Measurements from ENCODE around the gene SHC1. TPM values are rescaled to one million over a fixed set of nuclear protein-coding genes. Genes with fewer than 3 reads are reported as not detected.
A peak's percentile ranks its signal among the peaks of the same experiment; 100 is the strongest.

SHC1 gene
- polyA plus RNA-seq, 3 donors: 49.1 to 197 (median 110) TPM

DNA sequence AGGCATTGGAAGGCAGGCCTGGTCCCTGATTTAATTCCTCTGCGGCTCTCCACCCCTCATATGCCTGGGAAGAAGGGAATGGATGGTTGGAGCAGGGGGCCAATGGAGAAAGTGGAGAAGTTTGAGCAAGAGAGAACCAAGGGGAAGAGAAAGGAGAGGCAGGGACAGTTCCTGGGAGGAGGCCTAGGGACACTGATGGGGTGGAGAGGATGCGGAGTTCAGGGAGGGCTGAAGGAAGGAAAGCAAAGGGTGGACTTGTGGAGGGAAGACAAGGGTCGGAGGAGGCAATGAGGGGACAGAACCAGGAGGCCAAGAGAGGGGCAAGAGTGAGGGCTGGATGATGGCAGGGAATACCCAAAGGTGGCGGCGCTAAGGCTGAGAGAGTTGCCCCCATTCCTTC, 39.2 kb upstream of the SHC1 start:
- H3K27ac ChIP-seq (ENCODE audit: low read depth, low read length): no peak overlapping the region
- 76 to 93% (median 83%) methylated on average over 5 of the region's 5 CpGs for WGBS, 3 donors

DNA sequence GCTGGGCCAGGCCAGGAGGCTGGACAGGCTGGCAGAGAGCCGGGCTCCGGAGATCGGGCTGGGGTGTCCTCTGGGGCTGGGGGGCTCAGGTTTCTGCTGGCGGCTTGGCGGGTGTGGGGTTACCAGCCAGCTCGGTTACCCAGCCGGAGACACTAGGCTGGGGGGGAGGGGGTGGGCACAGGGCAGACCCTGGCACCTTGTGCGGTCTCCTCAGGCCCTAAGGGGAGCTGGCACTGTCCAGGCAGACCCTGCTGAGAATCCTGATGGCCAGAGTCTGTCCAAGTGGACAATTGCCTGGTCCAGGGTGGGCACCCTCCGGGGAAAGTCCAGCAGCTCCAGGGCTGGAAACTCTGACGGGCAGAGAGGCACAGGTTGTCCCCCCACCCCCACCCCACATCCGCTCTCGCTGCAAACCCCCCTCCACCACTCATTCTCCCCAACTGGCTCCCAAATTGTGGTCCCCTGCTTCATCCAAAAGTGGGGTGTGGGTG, 38.7 kb upstream of the SHC1 start:
- WGBS, 3 donors: 72 to 82% (median 81%) methylated on average over 11 to 12 of the region's 12 CpGs
- no peak overlapping the region for H3K27ac ChIP-seq (ENCODE audit: low read depth, low read length)

- WGBS, 3 donors: 37 to 60% (median 38%) methylated on average over 14 to 16 of the region's 16 CpGs
- peak overlapping the region; percentile 16 for H3K27ac ChIP-seq (ENCODE audit: low read depth, low read length)
Measured at GRCh38 chr1:155008015-155008941, 37.7 kb upstream of the SHC1 start.

GRCh38 chr1:155007251-155007828, 36.8 kb upstream of the SHC1 start:
- 22 to 58% (median 45%) methylated on average over 6 of the region's 6 CpGs for WGBS, 3 donors
- peak overlapping the region; percentile 16 for H3K27ac ChIP-seq (ENCODE audit: low read depth, low read length)

DNA sequence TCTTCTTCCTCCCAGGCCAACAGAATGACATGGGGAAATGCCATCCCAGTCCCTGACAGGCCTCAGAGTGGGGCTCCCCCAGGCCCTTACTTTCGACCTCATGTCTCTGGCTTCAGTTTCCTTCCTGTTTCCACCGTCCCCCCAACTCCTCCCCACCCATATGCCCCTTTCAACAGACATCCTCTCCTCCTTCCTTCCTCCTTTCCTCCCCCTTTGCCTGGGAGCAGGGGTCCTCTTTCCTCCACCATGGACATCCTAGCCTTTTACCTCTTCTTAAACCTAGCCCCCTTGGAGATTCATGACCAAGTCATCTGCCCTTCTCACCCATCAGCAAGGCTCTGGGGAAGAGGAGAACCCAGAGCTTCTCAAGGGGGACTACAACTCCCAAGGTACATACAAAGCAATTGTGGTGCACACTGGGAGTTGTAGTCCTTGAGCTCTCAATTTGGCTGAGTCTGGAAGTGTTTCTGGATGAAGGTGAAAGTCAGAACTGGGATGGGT, 36.1 kb upstream of the SHC1 start:
- 16 to 61% (median 22%) methylated on average over 2 of the region's 2 CpGs for WGBS, 3 donors
- H3K27ac ChIP-seq (ENCODE audit: low read depth, low read length): peak overlapping the region; percentile 9

DNA sequence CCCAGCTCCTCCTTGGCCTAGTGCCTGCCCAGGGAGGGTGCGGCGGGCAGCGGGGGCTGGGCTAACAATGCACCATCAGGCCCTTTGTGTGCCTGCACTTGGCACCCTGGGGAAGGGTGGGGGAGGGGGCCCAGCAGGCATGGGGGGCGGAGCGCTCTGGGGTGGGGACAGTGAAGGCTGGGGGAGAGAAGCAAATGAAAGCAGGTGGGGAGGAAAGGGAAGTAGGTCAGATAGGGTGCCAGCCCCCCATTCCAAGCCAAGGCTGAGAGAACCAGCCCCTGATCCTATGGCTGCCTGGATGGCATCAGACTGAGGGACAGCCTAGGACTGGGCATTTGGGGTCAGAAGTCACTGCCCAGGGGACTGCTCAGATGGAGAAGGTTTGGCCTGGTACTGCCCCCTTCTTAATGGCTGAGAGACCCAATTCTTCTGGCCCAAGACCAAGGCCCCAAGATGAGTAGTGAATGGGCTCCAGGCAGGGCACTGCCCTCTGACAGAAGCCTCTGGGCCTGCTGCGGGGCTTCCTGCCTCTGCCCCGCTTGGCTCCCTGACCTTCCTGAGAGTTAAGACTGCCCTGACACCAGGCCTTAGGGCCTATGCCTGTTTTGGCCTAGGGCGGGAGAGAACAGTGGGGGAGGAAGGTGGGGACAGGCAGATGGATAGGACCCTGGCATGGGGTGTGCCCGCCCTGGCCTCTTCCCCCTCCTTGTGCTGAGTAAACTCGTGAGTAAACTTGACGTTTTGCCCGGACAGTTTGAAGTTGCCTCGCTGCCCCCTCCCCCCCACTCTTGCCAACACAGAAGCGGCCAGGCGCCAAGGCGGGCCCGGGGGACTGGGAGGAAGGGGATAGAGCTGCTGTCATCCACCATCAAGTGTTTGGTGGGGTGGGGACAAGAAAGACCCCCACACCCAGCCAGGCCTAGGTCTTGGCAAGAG, 34.8 kb upstream of the SHC1 start:
- H3K27ac ChIP-seq (ENCODE audit: low read depth, low read length): peak overlapping the region; percentile 48
- WGBS, 3 donors: 11 to 38% (median 38%) methylated on average over 16 to 17 of the region's 17 CpGs

GRCh38 chr1:155004352-155005075, 34.0 kb upstream of the SHC1 start:
- peak overlapping the region; percentile 81 for H3K27ac ChIP-seq (ENCODE audit: low read depth, low read length)
- WGBS, 3 donors: 23 to 41% (median 28%) methylated on average over 5 of the region's 5 CpGs

DNA sequence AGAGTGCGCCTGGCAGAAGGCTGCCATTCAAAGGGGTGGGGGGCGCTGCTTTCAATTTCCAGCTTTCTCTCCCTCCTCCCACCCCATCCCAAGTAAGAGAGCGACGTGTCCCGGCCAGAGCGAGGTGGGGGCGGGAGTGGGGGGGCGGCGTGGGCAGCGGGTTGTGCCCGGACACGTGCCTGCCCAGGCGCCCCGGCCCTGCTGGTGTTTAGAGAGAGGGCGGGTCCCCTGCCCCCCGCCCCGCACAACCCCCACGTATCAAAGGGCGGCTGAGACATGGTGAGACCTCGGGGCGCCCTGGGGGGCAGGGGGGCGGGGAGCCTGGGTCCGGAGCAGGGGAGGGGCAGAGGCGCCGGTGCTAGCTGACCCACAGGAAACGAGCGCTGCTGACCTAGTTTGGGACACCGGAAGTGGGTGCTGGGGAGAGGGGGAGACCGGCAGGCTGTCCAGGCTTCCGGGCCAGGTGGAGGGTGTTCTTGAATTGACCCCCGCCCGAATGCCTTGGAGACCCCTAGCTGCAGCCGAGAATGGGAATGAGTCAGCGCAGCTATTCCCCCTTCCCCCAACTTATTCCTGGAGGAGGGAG, 33.3 kb upstream of the SHC1 start:
- peak overlapping the region; percentile 81 for H3K27ac ChIP-seq (ENCODE audit: low read depth, low read length)
- 1 to 2% (median 2%) methylated on average over 29 to 34 of the region's 34 CpGs for WGBS, 3 donors

DNA sequence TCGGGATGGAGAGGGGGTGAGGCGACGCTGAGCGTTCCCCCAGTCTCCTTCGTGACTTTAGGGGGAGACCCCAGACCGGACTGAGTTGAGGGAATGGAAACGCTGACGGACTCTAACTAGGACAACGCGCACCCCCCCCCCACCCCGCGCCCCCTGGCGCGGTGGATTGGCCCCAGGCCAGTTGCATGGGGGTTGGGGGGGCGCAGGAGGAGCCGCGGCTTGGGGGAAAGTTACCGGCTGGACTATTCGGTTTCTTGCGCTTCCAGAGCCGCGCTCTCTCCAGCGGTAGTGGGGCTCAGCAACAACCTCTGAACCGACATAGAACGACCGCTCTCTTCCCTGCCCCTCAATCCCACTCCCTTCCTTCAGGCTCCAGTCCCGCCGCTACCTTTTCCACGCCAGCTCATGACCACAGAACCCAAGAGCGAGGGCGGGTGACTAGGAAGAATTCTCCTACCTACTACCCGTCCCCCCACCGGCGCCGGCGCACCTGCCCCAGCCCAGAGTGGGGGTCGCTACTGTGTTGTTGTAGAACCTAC, 32.7 kb upstream of the SHC1 start:
- peak overlapping the region; percentile 81 for H3K27ac ChIP-seq (ENCODE audit: low read depth, low read length)
- WGBS, 3 donors: 0 to 1% (median 0%) methylated on average over 37 of the region's 37 CpGs

- H3K27ac ChIP-seq (ENCODE audit: low read depth, low read length): peak within 1 kb of the TSS; percentile 81
- WGBS, 3 donors: 0 to 1% (median 0%) methylated on average over 24 to 34 of the region's 35 CpGs
Measured at GRCh38 chr1:155002464-155003226, 32.1 kb upstream of the SHC1 start, which contains the start of gene ZBTB7B. TSS of gene ZBTB7B (plus strand) at chr1:155002802. CDS start at chr1:155014661, 11,859 bp downstream.

DNA sequence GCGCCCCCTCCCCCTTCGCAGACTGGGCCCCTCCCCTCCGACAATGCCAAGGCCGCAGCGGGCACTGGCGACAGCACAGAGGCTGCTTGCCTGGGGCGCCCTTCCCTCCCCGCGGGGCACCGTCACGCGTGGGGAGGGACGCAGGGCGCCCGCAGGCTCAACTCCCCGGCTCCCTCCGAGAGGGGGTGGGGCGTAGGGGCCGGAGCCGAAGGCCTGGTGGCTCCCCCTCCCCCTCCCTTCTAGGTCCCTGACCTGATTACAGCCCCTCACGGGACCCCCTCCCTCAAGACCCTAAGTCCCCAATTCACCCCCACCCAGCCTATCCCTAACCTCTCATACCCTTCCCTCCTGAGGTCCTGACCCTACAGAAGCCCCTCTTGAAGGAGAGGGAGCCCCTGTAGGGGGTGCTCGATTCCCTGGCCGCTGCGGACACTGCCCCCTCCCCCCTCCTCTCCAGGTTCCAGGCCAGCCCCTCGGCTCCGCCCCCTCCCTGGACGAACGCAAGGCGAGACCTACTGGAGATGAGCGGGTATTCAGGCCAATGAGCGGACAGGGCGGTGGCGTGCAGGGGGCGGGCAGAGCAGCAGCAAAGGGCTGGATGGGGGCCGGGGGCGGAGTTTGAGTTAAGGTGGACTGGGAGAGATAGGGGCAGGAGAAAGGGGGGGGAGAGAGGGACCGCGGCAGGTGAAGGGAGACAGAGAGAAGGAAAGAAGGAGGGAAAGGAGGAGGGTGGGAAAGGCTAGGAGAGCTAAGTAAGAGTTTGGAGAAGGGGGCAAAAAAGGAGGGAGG, 31.3 kb upstream of the SHC1 start:
- WGBS, 3 donors: 1 to 2% (median 1%) methylated on average over 29 to 38 of the region's 38 CpGs
- H3K27ac ChIP-seq (ENCODE audit: low read depth, low read length): peak overlapping the region; percentile 53

- peak overlapping the region; percentile 53 for H3K27ac ChIP-seq (ENCODE audit: low read depth, low read length)
Measured at GRCh38 chr1:155001425-155001674, 30.8 kb upstream of the SHC1 start.

DNA sequence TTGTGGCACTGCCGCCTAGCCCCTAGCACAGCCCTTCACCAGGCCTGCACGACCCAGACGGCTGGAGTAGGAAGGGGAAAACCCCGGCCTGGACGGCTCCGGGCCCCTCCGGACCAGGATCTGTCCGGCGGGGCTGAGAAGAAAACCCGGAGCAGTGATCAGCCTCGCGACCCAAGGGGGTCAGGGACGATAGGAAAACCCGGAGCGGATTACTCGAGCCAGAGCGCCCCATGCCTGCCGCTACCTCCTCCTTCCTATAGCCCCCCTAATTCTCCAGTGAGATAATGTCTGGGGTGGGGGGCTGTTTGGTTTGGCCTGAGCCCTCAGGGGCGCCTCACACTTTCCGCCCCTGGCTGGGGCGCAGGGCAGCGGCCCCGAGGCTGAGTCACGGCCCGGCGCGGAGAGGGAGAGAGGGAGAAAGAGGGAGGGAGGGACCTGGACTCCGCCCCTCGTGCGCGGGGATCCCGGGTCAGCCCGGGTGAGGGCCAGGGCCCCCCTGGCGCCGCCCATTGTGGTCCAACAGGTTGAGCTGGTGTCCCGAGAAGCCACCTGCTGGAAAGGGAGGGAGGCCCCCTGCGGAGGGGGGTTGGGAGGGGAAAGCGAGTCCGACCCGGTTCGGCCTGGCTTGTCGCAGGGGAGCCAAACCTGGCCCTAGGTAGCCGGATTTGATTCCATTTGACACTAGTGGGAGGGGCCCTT, 30.3 kb upstream of the SHC1 start:
- 0 to 1% (median 0%) methylated on average over 40 to 43 of the region's 43 CpGs for WGBS, 3 donors
- H3K27ac ChIP-seq (ENCODE audit: low read depth, low read length): peak overlapping the region; percentile 74

More at GRCh38 chr1:155001425-155001674, 30.8 kb upstream of the SHC1 start:
- 0 to 1% (median 0%) methylated on average over 11 of the region's 11 CpGs for WGBS, 3 donors

DNA sequence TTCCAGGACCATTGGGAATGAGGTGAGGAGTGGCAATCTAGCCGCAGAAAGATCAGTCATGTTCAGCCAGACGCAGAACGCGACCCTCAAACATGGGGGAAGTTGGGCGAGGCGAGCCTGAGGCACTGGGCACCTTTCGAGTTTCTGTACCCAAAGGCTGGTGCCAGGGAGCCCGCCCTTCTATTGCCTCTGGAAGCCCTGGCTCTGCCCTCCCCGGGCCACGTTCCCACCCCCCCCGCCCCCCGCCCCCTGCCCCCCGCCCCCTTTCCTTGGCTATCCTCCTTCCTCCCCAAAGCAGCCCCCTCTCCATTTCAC, 29.8 kb upstream of the SHC1 start:
- WGBS, 3 donors: 0% methylated on average over 8 to 13 of the region's 13 CpGs
- peak overlapping the region; percentile 74 for H3K27ac ChIP-seq (ENCODE audit: low read depth, low read length)

DNA sequence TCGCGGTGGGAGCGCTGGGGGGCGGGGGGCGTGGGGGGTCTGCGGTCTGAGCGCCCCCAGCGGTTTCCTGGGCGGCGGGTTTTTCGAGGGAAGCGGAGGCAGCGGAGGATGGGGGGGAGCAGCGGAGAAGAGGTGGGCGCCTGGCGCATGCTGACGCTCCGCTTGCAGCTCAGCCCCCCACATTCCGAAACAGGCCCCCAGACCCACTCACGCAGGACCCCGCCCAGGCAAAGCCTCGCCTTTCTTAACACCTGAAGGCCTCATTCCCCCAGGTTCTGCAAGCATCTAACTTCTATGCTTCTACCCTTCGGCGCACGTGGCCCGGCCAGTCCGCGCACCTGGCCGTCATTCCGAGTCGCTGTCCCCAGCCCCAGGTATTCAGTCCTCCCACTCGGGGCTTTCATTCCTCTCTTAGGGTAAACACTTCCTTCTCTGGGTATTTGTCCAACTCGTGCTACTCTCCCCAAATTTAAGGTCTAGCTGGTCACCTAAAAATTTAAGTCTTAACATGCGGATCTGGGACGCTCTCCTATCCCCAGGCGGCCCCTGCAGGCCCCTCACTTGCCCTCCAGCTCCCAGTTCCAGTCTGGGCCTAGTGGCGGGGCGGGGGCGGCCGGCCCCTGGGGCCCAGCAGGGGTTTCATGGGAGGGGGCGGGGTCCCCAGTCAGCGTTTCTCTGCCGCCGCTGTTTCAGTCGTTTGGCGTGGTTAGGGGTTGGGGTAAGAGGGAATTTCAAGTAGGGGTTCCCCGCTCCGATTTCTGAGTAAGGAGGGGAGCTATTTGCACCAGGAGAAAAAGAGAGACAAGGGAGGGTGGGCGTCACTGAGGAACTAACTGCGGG, 29.2 kb upstream of the SHC1 start:
- peak overlapping the region; percentile 74 for H3K27ac ChIP-seq (ENCODE audit: low read depth, low read length)
- WGBS, 3 donors: 2 to 3% (median 3%) methylated on average over 45 to 50 of the region's 50 CpGs
